ENCODE results near the gene PSMA7.

The PSMA7 gene

GRCh38 chr20:62181808-62182207 is 38.6 kb upstream of the PSMA7 start:
- peaks cover 13 to 19% of the 10 kb centered on the region in 2 donors for H3K4me1 ChIP-seq (ENCODE audit: control insufficient read depth in 1 of 2, insufficient read depth in 2 of 2, low read length in 2 of 2)
- H3K36me3 ChIP-seq (ENCODE audit: control insufficient read depth in 1 of 2, insufficient read depth in 2 of 2, low read length in 2 of 2), result peaks cover 0 to 11% of the 10 kb centered on the region in 2 donors
- H3K27ac ChIP-seq (ENCODE audit: low read depth, low read length), result no peak overlapping the region
- peak overlapping the region in 1 of 2 donors; percentile 96 for H3K4me3 ChIP-seq (ENCODE audit: low read depth in 1 of 2, low read length in 2 of 2)
- no peaks in the 10 kb centered on the region for H3K27me3 ChIP-seq (ENCODE audit: control insufficient read depth in 1 of 2, insufficient read depth in 2 of 2, low read length in 2 of 2)
- peak overlapping the region in 1 of 2 donors; percentile 96 for H3K9ac ChIP-seq (ENCODE audit: low read depth in 1 of 2, low read length in 2 of 2)
- H3K9me3 ChIP-seq (ENCODE audit: control insufficient read depth in 1 of 2, low read length in 2 of 2), result no peaks in the 10 kb centered on the region

- H3K4me3 ChIP-seq (ENCODE audit: low read depth in 1 of 2, low read length in 2 of 2), result no peak overlapping the region
- H3K4me1 ChIP-seq (ENCODE audit: control insufficient read depth in 1 of 2, insufficient read depth in 2 of 2, low read length in 2 of 2), result peaks cover 13 to 16% of the 10 kb centered on the region in 2 donors
- no peak overlapping the region for H3K9ac ChIP-seq (ENCODE audit: low read depth in 1 of 2, low read length in 2 of 2)
- H3K27ac ChIP-seq (ENCODE audit: low read depth, low read length), result no peak overlapping the region
- no peaks in the 10 kb centered on the region for H3K9me3 ChIP-seq (ENCODE audit: control insufficient read depth in 1 of 2, low read length in 2 of 2)
- no peaks in the 10 kb centered on the region for H3K27me3 ChIP-seq (ENCODE audit: control insufficient read depth in 1 of 2, insufficient read depth in 2 of 2, low read length in 2 of 2)
- peaks cover 0 to 31% of the 10 kb centered on the region in 2 donors for H3K36me3 ChIP-seq (ENCODE audit: control insufficient read depth in 1 of 2, insufficient read depth in 2 of 2, low read length in 2 of 2)
Observed at GRCh38 chr20:62179162-62179504, 35.9 kb upstream of the PSMA7 start.

GRCh38 chr20:62178316-62179161 is 35.3 kb upstream of the PSMA7 start:
- Histone ChIP-seq H3K9me3 (ENCODE audit: control insufficient read depth in 1 of 2, low read length in 2 of 2) (no peaks in the 10 kb centered on the region), H3K9ac (ENCODE audit: low read depth in 1 of 2, low read length in 2 of 2) (no peak overlapping the region), H3K27me3 (ENCODE audit: control insufficient read depth in 1 of 2, insufficient read depth in 2 of 2, low read length in 2 of 2) (no peaks in the 10 kb centered on the region), H3K27ac (ENCODE audit: low read depth, low read length) (no peak overlapping the region), H3K4me3 (ENCODE audit: low read depth in 1 of 2, low read length in 2 of 2) (no peak overlapping the region), H3K36me3 (ENCODE audit: control insufficient read depth in 1 of 2, insufficient read depth in 2 of 2, low read length in 2 of 2) (peaks cover 0 to 31% of the 10 kb centered on the region in 2 donors), H3K4me1 (ENCODE audit: control insufficient read depth in 1 of 2, insufficient read depth in 2 of 2, low read length in 2 of 2) (peaks cover 10% of the 10 kb centered on the region in 2 donors)

- no peaks in the 10 kb centered on the region for H3K9me3 ChIP-seq (ENCODE audit: control insufficient read depth in 1 of 2, low read length in 2 of 2)
- peaks cover 0 to 31% of the 10 kb centered on the region in 2 donors for H3K36me3 ChIP-seq (ENCODE audit: control insufficient read depth in 1 of 2, insufficient read depth in 2 of 2, low read length in 2 of 2)
- H3K4me1 ChIP-seq (ENCODE audit: control insufficient read depth in 1 of 2, insufficient read depth in 2 of 2, low read length in 2 of 2), result peaks cover 6 to 7% of the 10 kb centered on the region in 2 donors
- no peak overlapping the region for H3K27ac ChIP-seq (ENCODE audit: low read depth, low read length)
- no peak overlapping the region for H3K4me3 ChIP-seq (ENCODE audit: low read depth in 1 of 2, low read length in 2 of 2)
- H3K9ac ChIP-seq (ENCODE audit: low read depth in 1 of 2, low read length in 2 of 2), result no peak overlapping the region
- H3K27me3 ChIP-seq (ENCODE audit: control insufficient read depth in 1 of 2, insufficient read depth in 2 of 2, low read length in 2 of 2), result no peaks in the 10 kb centered on the region
Observed at GRCh38 chr20:62177307-62177706, 34.1 kb upstream of the PSMA7 start.

GRCh38 chr20:62176866-62177265 is 33.7 kb upstream of the PSMA7 start:
- Histone ChIP-seq H3K27ac (ENCODE audit: low read depth, low read length) (no peak overlapping the region), H3K9ac (ENCODE audit: low read depth in 1 of 2, low read length in 2 of 2) (no peak overlapping the region), H3K9me3 (ENCODE audit: control insufficient read depth in 1 of 2, low read length in 2 of 2) (no peaks in the 10 kb centered on the region), H3K4me1 (ENCODE audit: control insufficient read depth in 1 of 2, insufficient read depth in 2 of 2, low read length in 2 of 2) (peaks cover 3% of the 10 kb centered on the region in 2 donors), H3K36me3 (ENCODE audit: control insufficient read depth in 1 of 2, insufficient read depth in 2 of 2, low read length in 2 of 2) (peaks cover 0 to 31% of the 10 kb centered on the region in 2 donors), H3K27me3 (ENCODE audit: control insufficient read depth in 1 of 2, insufficient read depth in 2 of 2, low read length in 2 of 2) (no peaks in the 10 kb centered on the region), H3K4me3 (ENCODE audit: low read depth in 1 of 2, low read length in 2 of 2) (no peak overlapping the region)

- H3K27me3 ChIP-seq (ENCODE audit: control insufficient read depth in 1 of 2, insufficient read depth in 2 of 2, low read length in 2 of 2), result no peaks in the 10 kb centered on the region
- peaks cover 0 to 31% of the 10 kb centered on the region in 2 donors for H3K36me3 ChIP-seq (ENCODE audit: control insufficient read depth in 1 of 2, insufficient read depth in 2 of 2, low read length in 2 of 2)
- no peak overlapping the region for H3K9ac ChIP-seq (ENCODE audit: low read depth in 1 of 2, low read length in 2 of 2)
- no peaks in the 10 kb centered on the region for H3K9me3 ChIP-seq (ENCODE audit: control insufficient read depth in 1 of 2, low read length in 2 of 2)
- no peak overlapping the region for H3K4me3 ChIP-seq (ENCODE audit: low read depth in 1 of 2, low read length in 2 of 2)
- no peaks in the 10 kb centered on the region for H3K4me1 ChIP-seq (ENCODE audit: control insufficient read depth in 1 of 2, insufficient read depth in 2 of 2, low read length in 2 of 2)
- no peak overlapping the region for H3K27ac ChIP-seq (ENCODE audit: low read depth, low read length)
Observed at GRCh38 chr20:62175711-62176110, 32.5 kb upstream of the PSMA7 start.

- peaks cover 0 to 31% of the 10 kb centered on the region in 2 donors for H3K36me3 ChIP-seq (ENCODE audit: control insufficient read depth in 1 of 2, insufficient read depth in 2 of 2, low read length in 2 of 2)
- H3K9ac ChIP-seq (ENCODE audit: low read depth in 1 of 2, low read length in 2 of 2), result no peak overlapping the region
- no peak overlapping the region for H3K27ac ChIP-seq (ENCODE audit: low read depth, low read length)
- no peaks in the 10 kb centered on the region for H3K27me3 ChIP-seq (ENCODE audit: control insufficient read depth in 1 of 2, insufficient read depth in 2 of 2, low read length in 2 of 2)
- no peaks in the 10 kb centered on the region for H3K9me3 ChIP-seq (ENCODE audit: control insufficient read depth in 1 of 2, low read length in 2 of 2)
- no peaks in the 10 kb centered on the region for H3K4me1 ChIP-seq (ENCODE audit: control insufficient read depth in 1 of 2, insufficient read depth in 2 of 2, low read length in 2 of 2)
- H3K4me3 ChIP-seq (ENCODE audit: low read depth in 1 of 2, low read length in 2 of 2), result no peak overlapping the region
Observed at GRCh38 chr20:62174870-62175624, 31.9 kb upstream of the PSMA7 start.

GRCh38 chr20:62174021-62174804 is 31.0 kb upstream of the PSMA7 start:
- H3K4me3 ChIP-seq (ENCODE audit: low read depth in 1 of 2, low read length in 2 of 2), result no peak overlapping the region
- no peak overlapping the region for H3K27ac ChIP-seq (ENCODE audit: low read depth, low read length)
- H3K4me1 ChIP-seq (ENCODE audit: control insufficient read depth in 1 of 2, insufficient read depth in 2 of 2, low read length in 2 of 2), result no peaks in the 10 kb centered on the region
- peaks cover under 1 to 35% of the 10 kb centered on the region in 2 donors for H3K36me3 ChIP-seq (ENCODE audit: control insufficient read depth in 1 of 2, insufficient read depth in 2 of 2, low read length in 2 of 2)
- no peaks in the 10 kb centered on the region for H3K9me3 ChIP-seq (ENCODE audit: control insufficient read depth in 1 of 2, low read length in 2 of 2)
- no peak overlapping the region for H3K9ac ChIP-seq (ENCODE audit: low read depth in 1 of 2, low read length in 2 of 2)
- H3K27me3 ChIP-seq (ENCODE audit: control insufficient read depth in 1 of 2, insufficient read depth in 2 of 2, low read length in 2 of 2), result no peaks in the 10 kb centered on the region

GRCh38 chr20:62172666-62173065 is 29.5 kb upstream of the PSMA7 start:
- Histone ChIP-seq H3K9me3 (ENCODE audit: control insufficient read depth in 1 of 2, low read length in 2 of 2) (no peaks in the 10 kb centered on the region), H3K4me1 (ENCODE audit: control insufficient read depth in 1 of 2, insufficient read depth in 2 of 2, low read length in 2 of 2) (no peaks in the 10 kb centered on the region), H3K36me3 (ENCODE audit: control insufficient read depth in 1 of 2, insufficient read depth in 2 of 2, low read length in 2 of 2) (peaks cover 5 to 40% of the 10 kb centered on the region in 2 donors)

More at GRCh38 chr20:62172666-62173065, 29.5 kb upstream of the PSMA7 start:
- H3K27me3 ChIP-seq (ENCODE audit: control insufficient read depth in 1 of 2, insufficient read depth in 2 of 2, low read length in 2 of 2), result no peaks in the 10 kb centered on the region
- no peak overlapping the region for H3K27ac ChIP-seq (ENCODE audit: low read depth, low read length)
- H3K4me3 ChIP-seq (ENCODE audit: low read depth in 1 of 2, low read length in 2 of 2), result no peak overlapping the region
- H3K9ac ChIP-seq (ENCODE audit: low read depth in 1 of 2, low read length in 2 of 2), result no peak overlapping the region
